GM18505 (cell line): Measurements from ENCODE around the gene RTP5.
"Not testable (repeated sequence)": the region's sequence is repeated elsewhere in the genome, so short reads cannot be mapped to it uniquely, and the experiment has no call there.

Experiments used
- ATAC-seq: cut with Tn5 transposase; IDR thresholded peaks from one replicate; pipeline ENCODE4 v1.9.1; 2021; ENCODE audit not compliant: unreplicated experiment
- POLR2A ChIP-seq: IDR thresholded peaks from 4 replicates; pipeline ENCODE4 v1.6.1; 2011; ENCODE audit warnings: borderline replicate concordance; ENCODE audit not compliant: insufficient read depth, insufficient read length; ENCODE audit errors: extremely low read depth

The RTP5 gene

DNA sequence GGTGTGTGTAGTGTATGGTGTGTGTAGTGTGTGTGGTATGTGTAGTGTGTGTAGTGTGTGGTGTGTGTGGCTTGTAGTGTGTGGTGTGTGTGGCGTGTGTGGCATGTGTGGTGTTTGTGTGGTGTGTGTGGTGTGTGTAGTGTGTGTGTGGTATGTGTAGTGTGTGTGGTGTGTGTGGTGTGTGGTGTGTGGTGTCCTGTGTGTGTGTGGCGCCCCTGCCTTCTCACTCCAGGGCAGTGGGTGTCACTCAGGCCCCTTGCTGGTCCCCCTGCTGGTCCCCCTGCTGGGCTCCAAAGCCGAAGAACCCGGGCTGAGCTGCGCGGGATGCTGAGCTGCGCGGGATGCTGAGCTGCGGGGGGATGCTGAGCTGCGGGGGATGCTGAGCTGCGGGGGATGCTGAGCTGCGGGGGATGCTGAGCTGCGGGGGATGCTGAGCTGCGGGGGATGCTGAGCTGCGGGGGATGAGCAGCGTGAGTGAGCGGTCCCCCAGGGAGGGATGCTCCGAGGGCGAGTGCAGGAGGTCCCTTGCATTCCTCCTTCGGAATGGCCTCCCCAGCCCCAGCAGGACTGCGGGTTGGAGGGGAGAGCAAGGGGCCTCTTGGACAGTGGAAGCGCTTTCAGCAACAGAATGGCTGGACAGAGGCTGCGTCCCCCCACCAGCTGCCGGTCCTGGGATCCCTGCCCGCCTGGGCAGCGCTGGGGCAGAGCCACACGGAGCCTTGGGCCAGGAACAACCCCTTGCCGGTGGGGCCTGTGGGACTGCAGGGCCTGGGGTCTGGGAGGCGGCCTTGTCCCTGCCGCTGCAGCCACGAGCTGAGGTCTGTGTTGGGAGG, 3.4 kb upstream of the RTP5 start:
- no peak for TF ChIP-seq POLR2A
- no peak for ATAC-seq

DNA sequence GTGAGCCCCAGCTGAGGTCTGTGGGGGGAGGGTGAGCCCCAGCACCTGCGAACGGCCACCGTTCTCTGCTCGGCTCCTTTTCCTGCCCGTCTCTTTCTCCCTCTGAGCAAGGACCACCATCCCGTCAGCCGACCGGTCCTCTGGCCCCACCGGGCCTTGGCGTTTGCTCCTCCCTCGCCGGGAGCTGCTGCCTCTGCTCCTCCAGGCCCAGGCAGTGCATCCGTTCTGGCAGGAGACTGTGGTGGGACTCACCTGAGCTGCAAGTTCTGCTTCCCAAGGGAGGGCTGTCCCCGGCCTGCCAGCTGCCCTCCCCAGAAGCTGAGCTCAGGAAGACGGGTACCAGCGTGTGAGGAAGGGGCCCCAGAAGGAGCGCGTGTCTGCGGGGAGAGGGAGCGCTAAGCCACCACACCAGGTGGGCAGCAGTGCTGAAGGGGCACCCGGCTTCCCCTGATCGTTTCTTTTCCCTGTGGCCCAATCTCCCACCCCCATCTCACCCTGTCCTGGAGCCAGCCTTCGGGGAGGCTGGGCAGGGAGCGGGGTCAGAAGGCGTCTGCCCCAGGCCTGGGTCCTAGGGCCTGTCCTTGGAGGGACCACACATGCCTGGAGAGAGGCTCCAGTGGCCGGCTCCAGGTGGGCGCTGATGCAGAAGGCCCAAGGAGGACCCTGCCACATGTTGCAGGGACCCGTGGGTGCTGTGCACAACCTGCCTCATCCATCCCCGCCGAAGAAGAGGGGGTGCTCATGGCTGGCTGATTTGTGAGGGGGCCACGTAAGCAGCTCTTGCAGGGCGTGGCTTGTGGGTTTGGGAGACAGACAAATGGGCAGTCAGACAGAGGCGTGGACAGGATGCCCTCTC, 2.5 kb upstream of the RTP5 start:
- ATAC-seq = no peak
- no peak for TF ChIP-seq POLR2A

DNA sequence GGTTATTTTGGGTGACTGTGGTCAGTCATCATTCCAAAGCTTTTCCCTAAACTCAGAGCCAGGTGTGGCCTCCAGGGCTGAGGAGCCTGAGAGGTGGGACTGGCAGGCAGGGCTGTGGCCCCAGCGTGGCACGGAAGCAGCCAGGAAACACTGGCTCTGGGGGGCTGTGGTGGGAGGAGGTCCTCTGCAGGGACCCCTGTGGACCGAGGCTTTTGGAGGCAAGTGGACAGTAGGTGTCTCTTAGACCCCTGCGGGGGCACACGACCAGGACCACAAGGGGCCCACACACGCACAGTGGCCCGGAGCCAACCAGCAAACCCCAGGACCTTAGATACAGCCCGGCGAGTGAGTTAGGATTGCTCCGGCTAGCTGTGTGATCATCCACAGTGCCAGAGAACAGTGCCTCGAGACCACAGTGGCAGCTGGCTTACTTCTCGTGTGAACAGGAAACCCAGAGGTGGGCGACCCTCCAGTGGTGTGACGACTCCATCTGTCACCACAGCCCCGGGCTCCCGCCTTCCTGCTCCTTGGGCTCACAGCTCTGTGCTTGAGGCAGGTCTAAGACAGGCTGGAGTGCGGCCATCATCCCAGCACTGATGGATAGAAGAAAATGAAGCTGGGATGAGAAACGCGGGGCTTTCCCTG, 1.6 kb upstream of the RTP5 start:
- no peak for ATAC-seq
- no peak for TF ChIP-seq POLR2A

DNA sequence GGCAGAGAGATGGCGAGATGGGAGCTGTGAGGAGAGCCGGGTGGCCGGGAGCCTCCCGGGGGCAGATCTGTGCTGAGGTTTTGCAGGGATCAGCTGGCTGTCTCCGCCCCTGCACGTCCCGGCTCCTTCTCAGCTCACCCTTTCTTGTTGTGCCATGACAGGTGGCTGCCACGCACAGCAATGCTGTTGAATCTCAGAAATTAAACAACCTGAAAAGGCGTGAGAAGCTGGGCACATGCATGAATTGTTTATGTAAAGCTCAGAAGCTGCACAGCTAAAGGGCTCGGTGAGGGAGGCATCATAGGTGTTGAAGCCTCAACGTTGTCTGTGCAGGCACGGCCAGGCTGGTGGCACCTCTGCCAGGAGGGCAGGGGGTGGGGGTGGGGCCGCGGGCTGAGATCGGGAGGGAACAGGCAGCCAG, 858 bp upstream of the RTP5 start:
- no peak for ATAC-seq
- no peak for TF ChIP-seq POLR2A

DNA sequence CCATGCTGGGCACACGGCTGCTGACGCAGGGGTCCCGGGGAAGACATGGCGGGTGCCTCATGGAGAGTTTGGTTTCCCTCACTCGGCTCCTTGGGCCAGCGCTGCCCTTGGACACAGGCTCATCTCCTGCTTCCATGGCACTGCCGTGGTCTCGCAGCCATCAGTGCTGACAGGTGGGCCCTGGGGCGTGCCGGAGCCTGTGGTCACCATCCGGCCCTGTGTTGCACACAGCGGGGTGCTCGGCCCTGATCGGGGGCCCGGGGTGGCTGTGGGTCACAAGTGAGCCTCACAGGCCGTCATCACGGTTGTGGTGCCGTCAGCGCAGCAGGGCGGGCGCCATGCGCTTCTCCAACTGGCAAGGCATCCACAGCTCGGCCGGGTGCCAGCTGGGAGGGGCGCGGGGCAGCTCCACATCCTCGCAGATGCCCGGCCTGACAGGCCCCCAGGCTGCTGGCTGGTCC, 582 bp downstream of the RTP5 start:
- no peak for TF ChIP-seq POLR2A
- no peak for ATAC-seq

DNA sequence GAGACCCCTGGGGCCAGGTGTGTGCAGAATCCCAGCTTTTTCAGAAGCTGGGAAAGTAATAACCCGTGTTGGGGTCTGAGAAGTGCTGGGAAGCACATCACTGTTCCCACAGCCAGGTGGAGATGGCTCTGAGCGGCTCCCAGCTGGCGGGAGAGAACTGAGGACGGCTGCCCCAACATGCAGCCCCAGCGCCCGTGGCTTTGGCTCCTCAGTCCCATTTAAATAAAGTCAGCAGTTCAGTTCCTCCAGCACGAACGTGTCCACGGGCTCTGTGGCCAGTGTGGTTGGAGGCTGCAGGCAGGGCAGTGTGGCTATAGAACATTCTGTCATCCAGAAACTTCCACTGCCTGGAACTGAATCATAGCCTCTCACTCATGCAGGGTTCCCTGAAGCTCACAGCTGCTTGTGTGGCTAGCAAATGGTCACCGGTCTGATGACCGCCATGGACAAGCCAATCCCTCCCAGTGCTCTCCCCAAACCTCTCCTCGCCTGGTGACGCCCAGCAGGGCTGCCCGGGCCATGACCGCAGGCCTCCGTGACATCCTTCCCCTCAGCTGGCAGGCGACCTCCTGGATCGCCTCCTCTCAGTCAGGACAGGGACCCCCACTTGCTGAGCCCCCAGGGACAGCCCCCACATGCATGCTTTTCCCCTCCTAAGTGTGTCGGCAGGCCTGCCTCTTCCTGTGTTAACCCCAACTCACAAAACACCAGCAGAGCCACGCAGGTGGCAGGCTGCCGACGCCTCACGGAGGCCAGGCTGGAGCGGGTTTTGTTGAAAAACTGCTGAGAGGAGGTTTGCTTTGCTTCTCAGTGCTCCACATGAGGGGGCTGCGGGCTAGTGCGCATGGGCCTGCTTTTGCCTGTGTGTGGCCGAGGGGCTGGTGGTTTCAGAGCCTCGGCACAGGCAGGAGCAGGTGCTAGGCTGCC, 1.3 kb downstream of the RTP5 start:
- TF ChIP-seq POLR2A = no peak
- ATAC-seq = no peak

DNA sequence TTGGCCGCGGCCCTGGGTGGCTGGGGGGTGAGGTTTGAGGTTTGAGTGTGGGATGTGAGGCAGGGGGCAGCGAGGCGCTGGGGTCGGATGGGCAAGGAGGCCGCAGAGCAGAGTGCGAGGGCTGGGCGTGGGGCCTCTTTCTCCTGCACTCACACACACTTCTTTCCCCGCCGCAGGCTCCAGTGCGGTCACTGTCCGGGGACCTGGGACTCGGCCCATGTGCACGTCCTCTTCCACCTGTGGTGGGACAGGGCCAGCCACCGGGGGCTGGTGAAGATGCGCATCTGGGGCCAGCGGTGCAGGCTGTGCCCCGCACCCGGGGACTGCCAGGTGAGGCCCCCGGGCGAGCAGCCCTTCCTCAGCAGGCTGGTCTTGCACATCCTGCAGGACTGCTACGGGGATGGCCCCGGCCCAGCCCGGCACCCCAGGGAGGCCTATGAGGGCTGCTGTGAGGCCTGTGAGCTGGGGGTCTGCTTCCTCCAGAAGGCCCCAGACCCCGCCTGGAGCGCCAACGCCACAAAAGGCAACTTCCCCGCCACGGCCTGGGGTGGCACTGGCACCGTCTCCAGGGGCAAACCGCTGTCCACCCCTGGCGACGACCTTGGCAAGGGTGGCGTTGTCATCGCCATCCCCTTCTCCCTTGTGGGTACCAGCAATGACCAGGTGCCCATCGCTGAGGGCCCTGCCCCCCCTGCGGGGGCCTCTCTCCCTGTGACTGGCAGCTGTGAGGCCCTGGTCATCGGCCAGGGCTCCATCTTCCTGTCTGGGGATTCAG, 2.2 kb downstream of the RTP5 start:
- TF ChIP-seq POLR2A = no peak
- no peak for ATAC-seq

DNA sequence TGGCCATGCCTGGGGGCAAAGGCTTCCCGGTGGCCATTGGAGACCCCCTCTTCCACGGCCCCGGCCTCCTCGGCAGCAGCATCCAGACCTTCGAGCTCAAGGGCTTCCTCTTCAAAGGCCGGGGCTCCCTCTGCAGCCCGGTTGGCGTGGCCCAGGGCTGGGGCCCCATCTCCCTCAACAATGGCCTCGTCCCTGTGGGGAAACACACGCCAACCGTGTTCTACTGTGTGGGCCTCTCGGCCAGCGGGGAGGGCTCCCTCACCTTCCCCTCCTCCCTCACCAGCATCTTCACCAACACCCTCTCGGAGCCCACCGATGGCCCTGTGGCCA, 2.7 kb downstream of the RTP5 start:
- no peak for ATAC-seq
- TF ChIP-seq POLR2A = no peak

DNA sequence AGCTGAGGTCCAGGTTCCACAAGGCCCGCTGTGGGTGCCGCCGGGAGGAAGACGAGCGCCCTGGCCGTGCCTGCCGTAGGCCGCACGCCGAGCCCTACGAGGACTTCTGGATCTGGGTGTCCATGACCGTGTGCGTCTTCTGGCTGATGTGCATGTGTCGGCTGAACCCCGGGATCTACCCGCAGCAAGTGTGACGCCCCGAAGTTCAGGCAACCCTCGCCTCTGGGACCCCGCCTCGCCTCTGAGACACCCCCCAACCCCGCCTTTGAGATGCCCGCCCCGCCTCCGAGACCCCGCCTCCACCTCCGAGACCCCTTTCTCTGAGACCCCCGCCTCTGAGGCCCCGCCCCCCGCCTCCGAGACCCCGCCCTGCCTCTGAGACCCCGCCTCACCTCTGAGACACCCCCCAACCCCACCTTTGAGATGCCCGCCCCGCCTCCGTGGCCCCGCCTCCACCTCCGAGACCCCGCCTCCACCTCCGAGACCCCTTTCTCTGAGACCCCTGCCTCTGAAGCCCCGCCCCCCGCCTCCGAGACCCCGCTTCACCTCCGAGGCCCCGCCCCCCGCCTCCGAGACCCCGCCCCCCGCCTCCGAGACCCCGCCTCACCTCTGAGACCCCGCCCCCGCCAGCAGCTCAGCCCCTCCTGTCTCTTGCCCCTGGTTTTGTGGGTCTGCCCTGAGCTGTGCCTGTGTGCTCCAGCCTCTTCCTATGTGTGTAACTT, 3.7 kb downstream of the RTP5 start:
- TF ChIP-seq POLR2A = no peak
- ATAC-seq = no peak

DNA sequence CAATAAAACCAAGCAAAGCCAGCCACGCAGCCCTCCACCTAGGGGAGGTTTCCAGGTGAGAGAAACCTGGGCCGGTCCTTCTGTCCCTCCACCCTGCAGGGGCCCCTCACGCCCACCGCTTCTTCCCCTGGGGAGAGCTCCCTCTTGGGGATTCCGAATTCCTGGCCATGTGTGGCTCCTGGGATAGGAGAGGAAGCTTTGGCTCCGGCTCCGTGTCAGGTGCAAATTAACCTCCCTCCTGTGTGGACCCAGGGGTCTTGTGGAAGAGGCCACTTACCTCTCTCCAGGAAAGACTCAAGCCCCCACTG, 4.2 kb downstream of the RTP5 start:
- TF ChIP-seq POLR2A = no peak
- ATAC-seq = no peak

DNA sequence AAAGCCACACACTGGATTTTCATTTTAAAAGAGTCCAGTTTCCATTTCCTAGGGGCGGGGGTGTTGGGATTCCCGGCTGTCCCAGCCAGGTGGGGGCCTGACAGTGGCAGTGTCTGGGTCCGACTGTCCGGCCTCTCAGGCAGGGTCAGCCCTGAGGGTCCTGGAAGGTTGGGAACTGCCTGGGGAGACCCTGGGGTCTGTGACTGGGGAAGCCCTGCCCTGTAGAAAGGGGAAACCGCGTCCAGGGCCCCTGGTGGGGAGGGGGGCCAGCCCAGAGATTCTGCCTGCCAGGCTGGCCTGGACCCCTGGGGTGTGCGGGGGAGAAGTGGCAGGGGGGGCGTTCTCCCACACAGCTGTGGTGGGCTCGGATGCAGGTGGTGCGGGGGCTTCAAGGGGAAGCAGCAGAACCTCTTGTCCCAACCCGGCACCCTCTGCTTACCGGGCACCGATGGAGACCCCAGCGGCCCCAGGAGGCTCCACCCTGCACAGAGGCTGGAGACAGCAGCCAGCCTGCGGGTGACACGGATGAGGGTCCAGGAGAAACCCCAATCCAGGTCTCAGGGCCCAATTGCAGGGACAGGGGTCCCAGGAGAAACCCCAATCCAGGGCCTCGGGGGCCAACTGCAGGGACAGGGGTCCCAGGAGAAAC, 4.9 kb downstream of the RTP5 start:
- no peak for TF ChIP-seq POLR2A
- no peak for ATAC-seq

DNA sequence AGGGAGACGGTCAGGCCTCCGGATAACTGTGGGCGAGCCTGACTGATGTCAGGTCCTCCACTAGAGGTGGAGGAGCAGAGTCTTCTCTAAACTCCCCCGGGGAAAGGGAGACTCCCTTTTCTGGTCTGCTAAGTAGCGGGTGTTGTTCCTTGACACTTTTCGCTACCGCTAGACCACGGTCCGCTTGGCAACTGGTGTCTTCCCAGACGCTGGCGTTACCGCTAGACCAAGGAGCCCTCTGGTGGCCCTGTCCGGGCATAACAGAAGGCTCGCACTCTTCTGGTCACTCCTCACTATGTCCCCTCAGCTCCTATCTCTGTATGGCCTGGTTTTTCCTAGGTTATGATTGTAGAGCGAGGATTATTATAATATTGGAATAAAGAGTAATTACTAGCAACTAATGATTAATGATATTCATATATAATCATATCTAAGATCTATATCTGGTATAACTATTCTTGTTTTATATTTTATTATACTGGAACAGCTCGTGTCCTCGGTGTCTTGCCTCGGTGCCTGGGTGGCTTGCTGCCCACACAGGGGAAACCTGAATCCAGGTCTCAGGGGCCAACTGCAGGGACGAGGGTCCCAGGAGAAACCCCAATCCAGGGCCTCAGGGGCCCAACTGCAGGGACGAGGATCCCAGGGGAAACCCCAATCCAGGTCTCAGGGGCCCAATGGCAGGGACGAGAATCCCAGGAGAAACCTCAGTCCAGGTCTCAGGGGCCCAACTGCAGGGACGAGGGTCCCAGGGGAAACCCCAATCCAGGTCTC, 6.4 kb downstream of the RTP5 start:
- ATAC-seq = not testable (repeated sequence)
